Measurements from ENCODE around the gene SLC25A13. TPM values are rescaled to one million over a fixed set of nuclear protein-coding genes. Genes with fewer than 3 reads are reported as not detected.

SLC25A13 gene
- total RNA-seq, 1 experiment from 2014 or later = 52.5 TPM

DNA sequence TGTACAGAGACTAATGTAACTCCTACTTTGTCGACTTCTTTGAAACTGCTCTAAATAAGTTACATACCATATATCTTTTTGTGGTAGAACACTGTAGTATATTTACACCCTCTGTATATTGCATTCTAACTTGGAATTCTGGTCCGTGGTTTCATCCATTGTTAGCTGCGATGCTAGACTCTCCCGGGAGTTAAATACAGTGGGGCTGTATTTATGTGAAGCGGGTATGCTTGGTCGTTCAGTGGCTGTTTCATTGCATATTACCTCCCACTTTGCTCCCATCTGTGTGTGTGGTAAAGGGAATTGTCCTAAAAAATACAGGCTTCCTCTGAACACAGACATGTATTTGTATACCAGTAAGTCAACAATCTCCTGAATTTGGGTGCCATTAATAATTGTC, 231.1 kb downstream of the SLC25A13 start:
- H3K27me3 ChIP-seq (ENCODE audit: insufficient read depth, low read depth) = no peaks in the 10 kb centered on the region
- no peaks in the 10 kb centered on the region for H4K20me1 ChIP-seq (ENCODE audit: insufficient read depth)
- no peak overlapping the region for H3K4me2 ChIP-seq
- 0 out of 2 replicates have a peak, but pooled peaks cover 4% of the 10 kb centered on the region for H3F3A ChIP-seq (ENCODE audit: insufficient read depth, low read depth)
- POLR2A ChIA-PET (ENCODE audit: unreplicated experiment) = no interaction called here
- no peak overlapping the region for H2AFZ ChIP-seq
- CTCF ChIA-PET = no interaction called here
- H3K4me3 ChIP-seq = no peak overlapping the region
- H3K9me2 ChIP-seq (ENCODE audit: insufficient read depth) = no peaks in the 10 kb centered on the region
- BruUV-seq (replicated peaks) = no TSS peak
- H3K36me3 ChIP-seq (ENCODE audit: low read depth) = no peaks in the 10 kb centered on the region
- intact Hi-C loops (cut with micrococcal nuclease; ENCODE audit: unreplicated experiment) = no loop called here
- no peak for TF ChIP-seq CTCF (conservative IDR thresholded peaks at IDR 0.05)
- TF ChIP-seq EZH2 (IDR thresholded peaks at IDR 0.05; ENCODE audit: low read depth) = no peak
- no peaks in the 10 kb centered on the region for H3K79me2 ChIP-seq (ENCODE audit: low read depth)
- H3K27ac ChIP-seq = no peak overlapping the region
- H3K4me1 ChIP-seq (replicated peaks; ENCODE audit: insufficient read depth) = peaks cover 22% of the 10 kb centered on the region
- no peak for DNase-seq
- H3K9me3 ChIP-seq (ENCODE audit: insufficient read depth, low read depth) = no peaks in the 10 kb centered on the region; the same call in 1 of the 2 replicates

DNA sequence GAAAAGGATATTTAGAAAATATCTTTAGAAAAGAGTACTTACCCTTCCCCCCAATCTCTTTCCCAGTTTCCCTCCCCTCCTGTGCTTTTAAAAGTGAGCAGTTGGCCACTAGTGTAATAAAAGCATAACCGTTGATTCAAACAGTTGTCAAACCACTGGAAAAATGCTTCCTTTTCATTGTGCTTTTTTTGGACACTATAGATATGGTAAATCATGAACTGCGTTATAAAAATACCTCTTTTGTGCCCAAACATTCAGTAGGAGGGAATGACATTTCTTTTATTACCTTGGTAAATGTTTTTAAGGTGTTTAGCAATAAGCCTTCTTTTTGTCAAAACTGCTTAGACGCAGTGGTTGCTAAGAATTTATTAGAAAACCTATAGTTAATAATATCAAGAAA, 232.4 kb downstream of the SLC25A13 start:
- POLR2A ChIA-PET (ENCODE audit: unreplicated experiment) = interaction anchor here (0.6 kb wide), 1 partner anchor 107 kb away, joined by 5 read pairs; no protein-coding TSS in a partner anchor
- CTCF ChIA-PET = no interaction called here
- no TSS peak for BruUV-seq (replicated peaks)
- 0 out of 2 replicates have a peak overlapping the region, but pooled peaks have one; percentile 73 for H3K4me2 ChIP-seq
- H4K20me1 ChIP-seq (ENCODE audit: insufficient read depth) = no peaks in the 10 kb centered on the region
- no peak for TF ChIP-seq CTCF (conservative IDR thresholded peaks at IDR 0.05)
- no peak for TF ChIP-seq EZH2 (IDR thresholded peaks at IDR 0.05; ENCODE audit: low read depth)
- H3K27me3 ChIP-seq (ENCODE audit: insufficient read depth, low read depth) = no peaks in the 10 kb centered on the region
- H3K36me3 ChIP-seq (ENCODE audit: low read depth) = no peaks in the 10 kb centered on the region
- H3K4me3 ChIP-seq = no peak overlapping the region
- H3K9me3 ChIP-seq (ENCODE audit: insufficient read depth, low read depth) = no peaks in the 10 kb centered on the region; the same call in 1 of the 2 replicates
- H3K4me1 ChIP-seq (replicated peaks; ENCODE audit: insufficient read depth) = peaks cover 33% of the 10 kb centered on the region
- H3K79me2 ChIP-seq (ENCODE audit: low read depth) = no peaks in the 10 kb centered on the region
- H3F3A ChIP-seq (ENCODE audit: insufficient read depth, low read depth) = peaks cover 10% of the 10 kb centered on the region
- H3K9me2 ChIP-seq (ENCODE audit: insufficient read depth) = no peaks in the 10 kb centered on the region
- no peak overlapping the region for H2AFZ ChIP-seq
- H3K27ac ChIP-seq = no peak overlapping the region
- intact Hi-C loops (cut with micrococcal nuclease; ENCODE audit: unreplicated experiment) = loop anchor here (10.0 kb wide), 1 partner anchor 615 kb away; the partner anchor contains the start of gene SEM1
- no peak for DNase-seq

DNA sequence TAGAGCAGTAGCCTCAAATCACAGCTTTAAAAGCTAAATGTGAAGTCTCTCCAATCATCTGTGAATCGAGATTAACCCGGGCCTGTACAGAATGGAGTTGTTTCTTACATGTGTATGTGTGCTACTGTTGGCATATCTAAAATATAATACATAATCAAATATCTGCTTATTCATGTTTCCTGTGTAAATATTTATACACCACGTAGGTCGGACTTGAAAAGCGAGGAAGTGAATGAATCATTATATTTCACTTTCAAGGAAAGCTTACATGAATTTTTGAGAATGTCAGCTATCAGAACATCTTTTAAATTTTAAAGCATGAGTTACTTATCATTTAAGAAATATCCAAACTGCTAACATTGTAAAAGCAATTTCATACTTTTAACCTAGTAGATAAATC, 233.3 kb downstream of the SLC25A13 start:
- Histone ChIP-seq H3K79me2 (ENCODE audit: low read depth) (no peaks in the 10 kb centered on the region), H3K4me2 (peak overlapping the region; percentile 73), H3K9me2 (ENCODE audit: insufficient read depth) (no peaks in the 10 kb centered on the region), H3K27me3 (ENCODE audit: insufficient read depth, low read depth) (no peaks in the 10 kb centered on the region), H4K20me1 (ENCODE audit: insufficient read depth) (no peaks in the 10 kb centered on the region), H3K4me3 (0 out of 2 replicates have a peak overlapping the region, but pooled peaks have one; percentile 34), H3K4me1 (replicated peaks; ENCODE audit: insufficient read depth) (peaks cover 34% of the 10 kb centered on the region), H3K27ac (peak overlapping the region; percentile 76), H2AFZ (peak overlapping the region; percentile 67), H3F3A (ENCODE audit: insufficient read depth, low read depth) (peaks cover 15% of the 10 kb centered on the region), H3K9me3 (ENCODE audit: insufficient read depth, low read depth) (no peaks in the 10 kb centered on the region; the same call in 1 of the 2 replicates), H3K36me3 (ENCODE audit: low read depth) (no peaks in the 10 kb centered on the region)
- BruUV-seq (replicated peaks) = no TSS peak
- TF ChIP-seq CTCF (conservative IDR thresholded peaks at IDR 0.05) (no peak), EZH2 (IDR thresholded peaks at IDR 0.05; ENCODE audit: low read depth) (no peak)
- ChIA-PET POLR2A (ENCODE audit: unreplicated experiment) (interaction anchor here (0.6 kb wide), 1 partner anchor 15 kb away, joined by 7 read pairs; no protein-coding TSS in a partner anchor), CTCF (no interaction called here)
- intact Hi-C loops (cut with micrococcal nuclease; ENCODE audit: unreplicated experiment) = loop anchor here (10.0 kb wide), 1 partner anchor 616 kb away; the partner anchor contains the start of gene SEM1
- peak in 1 of 2 experiments; percentile 88 for DNase-seq

All from PC-9 (cell line).